Keratinocyte (primary cell): ENCODE measurements around the gene LEKR1. TPM values are rescaled to one million over a fixed set of nuclear protein-coding genes. Genes with fewer than 3 reads are reported as not detected.

Source experiments
- DNase-seq: peaks from one replicate; pipeline ENCODE4 v3.0.0-alpha.2; 2011; ENCODE audit warnings: low read depth, missing footprints, low spot score
- FAIRE-seq: peaks from 2 replicates; lab custom pipeline; 2011; peaks lifted over from hg19 to GRCh38; lab: Jason Lieb, UNC
- H2AFZ ChIP-seq: 2 replicates; pipeline ENCODE4 v1.6.0; 2012; ENCODE audit warnings: low read length, control low read depth, inconsistent platforms; ENCODE audit not compliant: control insufficient read depth
- H3K27ac ChIP-seq: 2 replicates; pipeline ENCODE4 v1.5.1; 2011; ENCODE audit warnings: low read length; ENCODE audit not compliant: control insufficient read depth, insufficient read depth
- H3K27me3 ChIP-seq: 3 replicates; pipeline ENCODE4 v1.6.0; 2011; ENCODE audit warnings: low read length; ENCODE audit not compliant: control insufficient read depth, insufficient read depth; ENCODE audit errors: extremely low read depth
- H3K36me3 ChIP-seq, 2 experiments: 2 replicates in 1 of 2; 3 replicates in 1 of 2; pipeline ENCODE4 v1.5.1; 2011; ENCODE audit warnings: low read length in 2 of 2, mild to moderate bottlenecking in 1 of 2; ENCODE audit not compliant: control insufficient read depth in 2 of 2, insufficient read depth in 2 of 2; ENCODE audit errors: extremely low read depth in 1 of 2
- H3K4me1 ChIP-seq: 3 replicates; pipeline ENCODE4 v1.5.1; 2011; ENCODE audit warnings: low read length; ENCODE audit not compliant: control insufficient read depth, insufficient read depth; ENCODE audit errors: extremely low read depth
- H3K4me2 ChIP-seq: 3 replicates; pipeline ENCODE4 v1.6.0; 2011; ENCODE audit warnings: low read depth, low read length; ENCODE audit not compliant: control insufficient read depth, insufficient read depth; ENCODE audit errors: extremely low read depth
- H3K4me3 ChIP-seq, 3 experiments: fragments of 200-600 bp in 1 of 3; sonication (generic) in 1 of 3; 2 replicates in 2 of 3; 3 replicates in 1 of 3; pipeline ENCODE4 v1.5.1; 2011 to 2016; ENCODE audit warnings: low read length in 3 of 3, mild to moderate bottlenecking in 3 of 3, control low read depth in 2 of 3, inconsistent platforms in 1 of 3, low read depth in 1 of 3, mixed read lengths in 1 of 3, mixed run types in 1 of 3, moderate library complexity in 1 of 3; ENCODE audit not compliant: control insufficient read depth in 2 of 3, insufficient read depth in 2 of 3; ENCODE audit errors: extremely low read depth in 1 of 3
- H3K79me2 ChIP-seq: 2 replicates; pipeline ENCODE4 v1.6.0; 2012; ENCODE audit warnings: low read length; ENCODE audit not compliant: control insufficient read depth, insufficient read depth
- H3K9ac ChIP-seq: 3 replicates; pipeline ENCODE4 v1.6.0; 2011; ENCODE audit warnings: low read length; ENCODE audit not compliant: control insufficient read depth, insufficient read depth; ENCODE audit errors: extremely low read depth
- H3K9me1 ChIP-seq: 3 replicates; pipeline ENCODE4 v1.6.0; 2011; ENCODE audit warnings: low read length; ENCODE audit not compliant: control insufficient read depth, insufficient read depth; ENCODE audit errors: extremely low read depth
- H3K9me3 ChIP-seq: 2 replicates; pipeline ENCODE4 v1.5.1; 2012; ENCODE audit warnings: low read depth, low read length; ENCODE audit not compliant: control insufficient read depth
- H4K20me1 ChIP-seq: 3 replicates; pipeline ENCODE4 v1.6.0; 2011; ENCODE audit warnings: low read length; ENCODE audit not compliant: control insufficient read depth, insufficient read depth; ENCODE audit errors: extremely low read depth
- EZH2 ChIP-seq: IDR thresholded peaks from one replicate; pipeline ENCODE4 v1.6.1; 2012; ENCODE audit warnings: inconsistent platforms, mild to moderate bottlenecking, low read length, moderate library complexity
- dilution Hi-C: fragments of 300-500 bp; cut with MboI; formaldehyde crosslinking; loops from one replicate; pipeline ENCODE4 v1.7.0; 2020; ENCODE audit warnings: low sequenced_read_pairs; ENCODE audit not compliant: extremely low pct_ligation_motif_present
- polyA plus RNA-seq, 5 experiments: library from polyadenylated mRNA; depleted of rRNA in 3 of 5; stranded (reverse) in 3 of 5; stranded (forward) in 1 of 5; unstranded in 1 of 5; fragments of >200 nt; gene quantifications; 1 replicate in 1 of 5; 2 replicates in 3 of 5; 3 replicates in 1 of 5; pipeline versions ENCODE4 v1.2.1 to v1.2.3, GENCODE V29; 2011 to 2012; ENCODE audit warnings: missing spikeins in 2 of 5, low read depth in 1 of 5, low replicate concordance in 1 of 5
- TF ChIP-seq, protein P1 (sequence below), 3 experiments: IDR thresholded peaks in 1 of 3; conservative IDR thresholded peaks in 1 of 3; optimal IDR thresholded peaks in 1 of 3; 2 replicates in 2 of 3; 3 replicates in 1 of 3; pipeline versions ENCODE3 to v1.5.1; 2011; ENCODE audit warnings: low read length in 3 of 3, mild to moderate bottlenecking in 3 of 3, moderate library complexity in 2 of 3, control low read depth in 1 of 3, inconsistent platforms in 1 of 3; ENCODE audit not compliant: insufficient read depth in 2 of 3; ENCODE audit errors: extremely low read depth in 1 of 3

Gene LEKR1
- polyA plus RNA-seq, 1 donor (not counting 4 experiments of a cell fraction or from before 2014, with no cell fraction given), result 0.63 TPM

DNA sequence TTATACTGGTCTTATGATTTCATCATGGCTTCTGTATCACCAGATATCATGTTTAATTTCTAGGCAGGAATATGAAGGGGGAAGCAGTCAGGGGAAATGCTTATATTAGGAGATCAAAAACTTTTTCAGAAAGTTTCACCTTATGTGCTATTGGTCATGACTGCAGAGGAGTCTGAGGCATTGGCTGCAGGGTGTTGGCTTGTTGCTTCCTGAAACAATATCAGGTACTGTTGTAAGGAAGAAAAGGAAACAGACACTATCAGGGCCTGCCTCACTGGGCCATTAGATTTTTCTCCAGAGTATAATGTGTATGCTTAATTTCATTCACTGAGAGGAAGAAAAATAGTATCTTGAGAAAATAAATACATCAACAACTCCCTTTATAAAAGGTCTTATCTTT, 34.7 kb downstream of the LEKR1 start:
- Histone ChIP-seq H3K9me1 (no peaks in the 10 kb centered on the region), H3K9ac (no peak overlapping the region), H3K4me1 (peaks cover 10% of the 10 kb centered on the region), H2AFZ (peak overlapping the region; percentile 32), H4K20me1 (no peaks in the 10 kb centered on the region), H3K9me3 (no peaks in the 10 kb centered on the region), H3K4me2 (no peak overlapping the region), H3K27me3 (no peaks in the 10 kb centered on the region), H3K27ac (no peak overlapping the region), H3K36me3 (no peaks in the 10 kb centered on the region), H3K4me3 (no peak overlapping the region), H3K79me2 (no peaks in the 10 kb centered on the region)
- no peak for TF ChIP-seq EZH2
- TF ChIP-seq, protein P1, sequence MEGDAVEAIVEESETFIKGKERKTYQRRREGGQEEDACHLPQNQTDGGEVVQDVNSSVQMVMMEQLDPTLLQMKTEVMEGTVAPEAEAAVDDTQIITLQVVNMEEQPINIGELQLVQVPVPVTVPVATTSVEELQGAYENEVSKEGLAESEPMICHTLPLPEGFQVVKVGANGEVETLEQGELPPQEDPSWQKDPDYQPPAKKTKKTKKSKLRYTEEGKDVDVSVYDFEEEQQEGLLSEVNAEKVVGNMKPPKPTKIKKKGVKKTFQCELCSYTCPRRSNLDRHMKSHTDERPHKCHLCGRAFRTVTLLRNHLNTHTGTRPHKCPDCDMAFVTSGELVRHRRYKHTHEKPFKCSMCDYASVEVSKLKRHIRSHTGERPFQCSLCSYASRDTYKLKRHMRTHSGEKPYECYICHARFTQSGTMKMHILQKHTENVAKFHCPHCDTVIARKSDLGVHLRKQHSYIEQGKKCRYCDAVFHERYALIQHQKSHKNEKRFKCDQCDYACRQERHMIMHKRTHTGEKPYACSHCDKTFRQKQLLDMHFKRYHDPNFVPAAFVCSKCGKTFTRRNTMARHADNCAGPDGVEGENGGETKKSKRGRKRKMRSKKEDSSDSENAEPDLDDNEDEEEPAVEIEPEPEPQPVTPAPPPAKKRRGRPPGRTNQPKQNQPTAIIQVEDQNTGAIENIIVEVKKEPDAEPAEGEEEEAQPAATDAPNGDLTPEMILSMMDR (optimal IDR thresholded peaks at IDR 0.05 in 1 of 3, IDR thresholded peaks at IDR 0.05 in 1 of 3, conservative IDR thresholded peaks at IDR 0.05 in 1 of 3; ENCODE audit: extremely low read depth in 1 of 3, insufficient read depth in 2 of 3, low read length in 3 of 3), result no peak
- DNase-seq (no peak), FAIRE-seq (no peak)
- dilution Hi-C loops, result no loop called here

DNA sequence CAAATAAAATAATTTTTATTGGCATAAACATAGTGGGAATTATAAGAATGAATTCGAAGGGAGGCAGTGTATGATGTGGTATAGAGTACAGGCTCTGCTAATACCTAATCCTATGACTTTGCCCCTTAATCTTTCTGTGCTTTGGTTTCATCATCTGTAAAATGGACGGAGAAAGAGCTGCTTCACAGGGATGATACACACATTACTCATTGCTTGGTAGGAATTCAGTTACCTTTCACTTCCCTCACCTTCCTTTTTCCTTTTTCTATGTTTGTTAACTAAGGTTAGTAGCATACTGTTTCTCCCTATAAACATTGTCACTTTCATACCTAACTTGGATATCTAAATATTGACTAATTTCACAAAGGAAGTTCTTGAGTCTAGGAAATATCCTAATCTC, 36.2 kb downstream of the LEKR1 start:
- Histone ChIP-seq H2AFZ (peak overlapping the region; percentile 56), H3K4me3 (no peak overlapping the region), H3K36me3 (no peaks in the 10 kb centered on the region), H3K27me3 (no peaks in the 10 kb centered on the region), H3K9me3 (no peaks in the 10 kb centered on the region), H4K20me1 (no peaks in the 10 kb centered on the region), H3K4me1 (peaks cover 10% of the 10 kb centered on the region), H3K27ac (peak overlapping the region; percentile 17), H3K9me1 (no peaks in the 10 kb centered on the region), H3K4me2 (no peak overlapping the region), H3K79me2 (no peaks in the 10 kb centered on the region), H3K9ac (no peak overlapping the region)
- DNase-seq, result no peak
- peak; percentile 88 for FAIRE-seq
- dilution Hi-C loops, result no loop called here
- TF ChIP-seq EZH2, result no peak
- TF ChIP-seq, protein P1 (optimal IDR thresholded peaks at IDR 0.05 in 1 of 3, IDR thresholded peaks at IDR 0.05 in 1 of 3, conservative IDR thresholded peaks at IDR 0.05 in 1 of 3; ENCODE audit: extremely low read depth in 1 of 3, insufficient read depth in 2 of 3, low read length in 3 of 3), result no peak
